ENCODE results near the gene GAS7.

GRCh38 chr17:9971991-9972390, 226.4 kb downstream of the GAS7 start:
- TF ChIP-seq CTCF (IDR thresholded peaks at IDR 0.05) = no peak
- no peak for TF ChIP-seq POLR2A (IDR thresholded peaks at IDR 0.05)
